ENCODE results near the gene LCAT.
"Not testable (repeated sequence)": the region's sequence is repeated elsewhere in the genome, so short reads cannot be mapped to it uniquely, and the experiment has no call there.

The LCAT gene

GRCh38 chr16:67943619-67944504 is at the start of gene LCAT:
TSS of gene LCAT (minus strand) at chr16:67944120. CDS start at chr16:67944101, 19 bp downstream.
- DNase-seq, result no peak

- peak; percentile 34 for DNase-seq
Measured at GRCh38 chr16:67993207-67994039, 49.5 kb upstream of the LCAT start.

- DNase-seq, result no peak
Measured at GRCh38 chr16:67992661-67993206, 48.8 kb upstream of the LCAT start.

GRCh38 chr16:67990018-67990386 is 46.1 kb upstream of the LCAT start:
- no peak for DNase-seq

GRCh38 chr16:67989322-67990017 is 45.5 kb upstream of the LCAT start:
- no peak for DNase-seq

- DNase-seq, result no peak
Measured at GRCh38 chr16:67988675-67989074, 44.8 kb upstream of the LCAT start.

- DNase-seq, result no peak
Measured at GRCh38 chr16:67987460-67988160, 43.7 kb upstream of the LCAT start.

- DNase-seq, result no peak
Measured at GRCh38 chr16:67986949-67987348, 43.0 kb upstream of the LCAT start.

GRCh38 chr16:67982011-67982696 is 38.2 kb upstream of the LCAT start:
- DNase-seq, result no peak

GRCh38 chr16:67979955-67980678 is 36.2 kb upstream of the LCAT start, which contains the start of gene DPEP3:
TSS of gene DPEP3 (minus strand) at chr16:67980499. CDS start at chr16:67980380, 119 bp downstream.
- no peak for DNase-seq

GRCh38 chr16:67977469-67978227 is 33.7 kb upstream of the LCAT start:
- no peak for DNase-seq

- DNase-seq, result no peak
Measured at GRCh38 chr16:67977005-67977404, 33.1 kb upstream of the LCAT start.

- DNase-seq, result no peak
Measured at GRCh38 chr16:67976205-67976604, 32.3 kb upstream of the LCAT start.

GRCh38 chr16:67975321-67976105 is 31.6 kb upstream of the LCAT start:
- DNase-seq, result no peak

- DNase-seq, result not testable (repeated sequence)
Measured at GRCh38 chr16:67972285-67972684, 28.4 kb upstream of the LCAT start.

GRCh38 chr16:67971111-67971510 is 27.2 kb upstream of the LCAT start:
- no peak for DNase-seq

GRCh38 chr16:67969254-67970039 is 25.5 kb upstream of the LCAT start:
- DNase-seq, result no peak

Measured in DMS153 (cell line).